Measurements from ENCODE around the gene CDCA3.

- TF ChIP-seq POLR2A (IDR thresholded peaks at IDR 0.05; ENCODE audit: low read depth, low read length), result no peak
- no peak for TF ChIP-seq POLR2AphosphoS5 (IDR thresholded peaks at IDR 0.05; ENCODE audit: low read depth, low read length)
- TF ChIP-seq TAF1 (IDR thresholded peaks at IDR 0.05; ENCODE audit: borderline replicate concordance, low read depth, low read length), result no peak
These were observed 37.7 kb downstream of the CDCA3 start for GRCh38 chr12:6813363-6813762.

Measured in GM12892 (cell line).